ENCODE results near the gene TPPP2.

TPPP2 gene

GRCh38 chr14:21059842-21060613 lies 30.0 kb downstream of the TPPP2 start:
- no peak for DNase-seq

DNA sequence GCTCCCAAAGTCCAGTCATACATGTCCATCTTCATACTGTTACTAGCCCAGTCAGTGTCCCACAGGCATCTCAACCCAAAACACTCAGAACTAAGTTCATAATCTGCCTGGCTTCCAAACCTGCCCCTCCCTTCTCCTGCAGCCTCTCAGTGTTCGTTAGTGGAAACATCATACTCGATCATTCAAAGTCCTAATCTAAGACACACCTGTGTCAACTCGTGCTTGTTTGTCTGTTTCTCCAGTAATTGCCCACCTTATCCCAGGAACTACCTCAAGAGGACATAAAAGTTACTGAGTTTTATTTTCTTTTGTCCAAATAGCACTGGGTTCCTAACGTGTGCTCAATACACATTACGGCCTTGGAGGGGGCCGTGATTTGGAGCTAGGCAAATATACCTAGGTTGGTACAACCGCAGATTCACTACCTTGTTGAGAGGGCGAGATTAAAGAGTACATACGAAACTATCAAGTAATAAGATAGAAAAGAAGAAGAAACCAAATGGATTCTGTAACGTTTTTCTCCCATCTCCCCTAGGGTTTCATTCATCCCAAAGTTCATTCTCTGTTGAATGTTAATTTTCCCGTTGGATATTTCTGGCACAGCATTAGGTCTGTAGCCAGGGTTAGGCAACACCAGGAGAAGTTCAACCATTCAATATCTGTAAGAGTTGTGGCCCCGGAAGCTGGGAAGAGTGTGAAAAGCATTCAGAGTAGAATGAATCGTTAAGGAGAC lies 30.8 kb downstream of the TPPP2 start:
- no peak for DNase-seq

GRCh38 chr14:21061347-21061668 lies 31.3 kb downstream of the TPPP2 start:
- DNase-seq = no peak

- DNase-seq = no peak
These were observed 33.5 kb downstream of the TPPP2 start for GRCh38 chr14:21063479-21063878.

DNA sequence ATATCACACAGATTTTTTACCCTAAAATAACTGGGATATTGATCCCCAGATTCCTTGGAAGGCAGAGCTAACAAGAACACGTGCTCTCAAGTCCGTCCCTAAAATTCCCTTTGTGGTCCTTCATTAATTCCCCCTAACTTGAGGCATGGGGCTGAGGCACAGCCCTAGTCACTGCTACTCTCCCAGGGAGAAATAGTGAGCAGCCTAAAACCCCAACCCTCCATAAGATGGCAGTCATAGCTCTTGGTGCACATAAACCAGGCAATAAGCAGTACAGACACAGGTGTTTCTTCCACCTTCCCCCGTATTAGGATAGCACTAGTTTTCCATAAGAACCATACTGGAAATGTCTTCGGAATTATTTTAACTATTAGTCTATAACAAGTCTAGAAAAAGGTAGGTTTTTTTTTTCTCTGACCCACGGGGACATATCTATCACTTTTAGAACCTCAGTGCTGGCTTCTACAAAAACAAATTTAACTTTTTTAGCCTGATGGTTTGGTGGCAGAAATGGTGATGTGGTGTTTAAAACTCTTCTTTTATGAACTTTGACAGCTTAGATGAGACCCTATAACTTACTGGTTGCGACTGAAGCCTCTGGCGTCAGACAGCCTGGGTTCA lies 37.0 kb downstream of the TPPP2 start:
- peak; percentile 37 to 49 for DNase-seq

DNA sequence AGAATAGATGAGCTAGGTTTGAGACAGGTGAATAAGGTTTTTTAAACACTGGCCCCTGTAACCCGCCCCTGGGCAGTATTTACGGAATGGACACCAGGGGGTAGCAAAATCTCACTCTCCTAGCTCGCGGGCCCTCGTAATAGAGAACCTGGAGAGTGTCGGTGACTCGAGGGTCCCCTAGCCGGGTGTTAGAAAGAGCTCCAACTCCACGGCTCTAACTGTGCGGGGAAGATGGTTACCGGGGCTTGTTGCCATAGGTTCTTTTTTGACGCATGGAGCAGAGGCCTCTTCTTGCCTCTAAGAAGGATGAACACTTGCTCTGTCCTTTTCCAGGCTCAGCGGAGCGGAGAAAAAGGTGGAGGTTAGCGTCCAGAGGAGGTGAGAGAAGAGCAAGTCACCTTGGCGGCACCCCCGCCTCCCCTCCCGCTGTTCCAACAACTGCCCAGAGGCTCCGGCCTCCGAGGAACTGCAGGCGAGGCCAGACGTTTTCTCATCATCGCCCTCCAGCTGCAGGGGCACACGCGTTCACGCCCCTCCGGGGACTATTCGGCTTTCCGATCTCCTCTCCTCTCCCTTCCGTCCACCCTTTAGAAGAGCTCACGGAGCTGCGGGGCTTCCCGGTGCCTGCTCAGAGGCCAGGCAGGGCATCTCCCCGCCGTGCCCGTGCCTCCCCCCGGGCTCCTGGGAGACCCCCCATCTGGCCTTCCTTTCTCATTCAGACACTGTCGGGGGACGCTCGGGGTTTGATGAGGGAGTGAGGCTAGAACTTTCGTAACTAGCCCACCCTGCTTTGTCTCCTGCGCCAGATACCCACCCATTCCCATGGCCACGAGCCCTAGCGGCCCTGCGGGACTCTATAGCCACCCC lies 38.7 kb downstream of the TPPP2 start:
- peak; percentile 70 to 76 for DNase-seq

- no peak for DNase-seq
These were observed 39.5 kb downstream of the TPPP2 start for GRCh38 chr14:21069388-21070082.

GRCh38 chr14:21070083-21070609 lies 40.1 kb downstream of the TPPP2 start, which contains the start of gene ARHGEF40:
ARHGEF40 (plus strand) TSS chr14:21070304; CDS start chr14:21070397, 93 bp downstream.
- DNase-seq = no peak

- peak; percentile 68 to 71 for DNase-seq
These were observed 40.7 kb downstream of the TPPP2 start for GRCh38 chr14:21070610-21071224.

- DNase-seq = peak; percentile 96 to 97
These were observed 41.4 kb downstream of the TPPP2 start for GRCh38 chr14:21071225-21072030.

DNA sequence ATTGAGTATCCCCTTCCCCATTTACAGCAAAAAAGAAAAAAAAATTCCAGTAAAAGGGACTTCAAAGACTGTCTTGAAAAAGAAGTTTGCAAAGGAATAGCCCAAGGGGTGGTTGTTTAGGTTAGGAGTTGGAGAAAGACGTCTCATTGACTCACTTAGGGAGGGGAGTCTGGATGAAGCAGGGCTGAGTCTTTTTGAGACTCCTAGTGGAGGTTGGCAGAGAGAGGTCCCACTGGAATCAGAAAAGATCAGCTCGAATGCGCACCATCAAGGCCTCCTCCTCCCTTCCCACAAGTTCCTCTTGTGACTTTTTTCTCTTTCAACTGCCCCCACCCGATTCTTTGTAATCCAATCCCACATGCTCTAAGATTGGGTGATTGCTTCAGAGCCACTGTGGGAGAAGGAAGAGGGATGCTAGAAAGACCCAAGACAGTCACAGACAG lies 42.0 kb downstream of the TPPP2 start:
- DNase-seq = peak; percentile 93 to 94

DNA sequence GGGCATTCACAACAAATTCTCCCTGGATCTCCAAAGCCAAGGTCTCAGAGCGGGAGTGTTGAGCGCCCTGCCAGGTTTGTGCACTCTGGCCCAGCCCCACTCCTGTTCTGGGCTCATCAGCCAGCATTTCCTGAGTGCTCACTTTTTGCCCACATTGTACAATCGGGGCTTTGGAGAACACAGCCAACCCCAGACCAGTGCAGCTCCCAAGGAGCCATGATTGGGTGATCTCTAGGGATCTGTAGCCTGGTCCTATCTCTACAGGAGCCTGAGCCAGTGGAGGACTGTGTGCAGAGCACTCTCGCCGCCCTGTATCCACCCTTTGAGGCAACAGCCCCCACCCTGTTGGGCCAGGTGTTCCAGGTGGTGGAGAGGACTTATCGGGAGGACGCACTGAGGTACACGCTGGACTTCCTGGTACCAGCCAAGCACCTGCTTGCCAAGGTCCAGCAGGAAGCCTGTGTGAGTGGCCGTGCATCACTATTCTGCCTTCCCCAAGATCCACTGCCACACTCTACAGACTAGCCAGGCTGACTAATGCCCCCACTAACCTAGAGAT lies 42.8 kb downstream of the TPPP2 start:
- DNase-seq = no peak

DNA sequence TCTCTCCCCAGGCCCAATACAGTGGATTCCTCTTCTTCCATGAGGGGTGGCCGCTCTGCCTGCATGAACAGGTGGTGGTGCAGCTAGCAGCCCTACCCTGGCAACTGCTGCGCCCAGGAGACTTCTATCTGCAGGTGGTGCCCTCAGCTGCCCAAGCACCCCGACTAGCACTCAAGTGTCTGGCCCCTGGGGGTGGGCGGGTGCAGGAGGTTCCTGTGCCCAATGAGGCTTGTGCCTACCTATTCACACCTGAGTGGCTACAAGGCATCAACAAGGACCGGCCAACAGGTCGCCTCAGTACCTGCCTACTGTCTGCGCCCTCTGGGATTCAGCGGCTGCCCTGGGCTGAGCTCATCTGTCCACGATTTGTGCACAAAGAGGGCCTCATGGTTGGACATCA lies 43.9 kb downstream of the TPPP2 start:
- no peak for DNase-seq

DNA sequence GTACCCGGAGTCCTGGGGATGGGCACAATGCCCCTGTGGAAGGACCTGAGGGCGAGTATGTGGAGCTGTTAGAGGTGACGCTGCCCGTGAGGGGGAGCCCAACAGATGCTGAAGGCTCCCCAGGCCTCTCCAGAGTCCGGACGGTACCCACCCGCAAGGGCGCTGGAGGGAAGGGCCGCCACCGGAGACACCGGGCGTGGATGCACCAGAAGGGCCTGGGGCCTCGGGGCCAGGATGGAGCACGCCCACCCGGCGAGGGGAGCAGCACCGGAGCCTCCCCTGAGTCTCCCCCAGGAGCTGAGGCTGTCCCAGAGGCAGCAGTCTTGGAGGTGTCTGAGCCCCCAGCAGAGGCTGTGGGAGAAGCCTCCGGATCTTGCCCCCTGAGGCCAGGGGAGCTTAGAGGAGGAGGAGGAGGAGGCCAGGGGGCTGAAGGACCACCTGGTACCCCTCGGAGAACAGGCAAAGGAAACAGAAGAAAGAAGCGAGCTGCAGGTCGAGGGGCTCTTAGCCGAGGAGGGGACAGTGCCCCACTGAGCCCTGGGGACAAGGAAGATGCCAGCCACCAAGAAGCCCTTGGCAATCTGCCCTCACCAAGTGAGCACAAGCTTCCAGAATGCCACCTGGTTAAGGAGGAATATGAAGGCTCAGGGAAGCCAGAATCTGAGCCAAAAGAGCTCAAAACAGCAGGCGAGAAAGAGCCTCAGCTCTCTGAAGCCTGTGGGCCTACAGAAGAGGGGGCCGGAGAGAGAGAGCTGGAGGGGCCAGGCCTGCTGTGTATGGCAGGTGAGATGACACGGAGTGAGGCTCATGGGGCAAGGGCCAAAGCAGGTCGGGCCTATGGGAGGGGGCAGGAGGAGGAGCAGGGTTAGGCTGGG lies 44.6 kb downstream of the TPPP2 start:
- DNase-seq = no peak

GRCh38 chr14:21075719-21076437 lies 45.9 kb downstream of the TPPP2 start:
- no peak for DNase-seq

DNA sequence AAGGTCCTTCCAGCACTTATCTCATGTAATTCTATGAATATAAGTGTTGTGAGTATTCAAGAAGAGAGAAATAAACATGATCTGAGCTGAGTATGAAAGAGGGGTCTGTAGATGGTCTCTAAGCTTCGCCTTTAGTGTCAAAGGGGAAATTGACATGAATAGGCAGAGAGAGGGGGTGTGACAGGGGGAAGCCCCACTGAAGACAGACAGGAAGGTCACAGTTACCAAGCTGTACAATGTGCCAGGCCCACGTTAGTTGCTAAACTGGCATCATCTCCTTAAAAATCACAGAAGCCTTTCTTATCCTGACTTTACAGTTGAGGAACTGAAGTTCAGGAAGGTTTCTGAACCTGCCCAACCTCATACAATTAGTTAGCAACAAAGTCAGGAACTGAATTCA lies 47.7 kb downstream of the TPPP2 start:
- no peak for DNase-seq

GRCh38 chr14:21078287-21078686 lies 48.3 kb downstream of the TPPP2 start:
- no peak for DNase-seq

DNA sequence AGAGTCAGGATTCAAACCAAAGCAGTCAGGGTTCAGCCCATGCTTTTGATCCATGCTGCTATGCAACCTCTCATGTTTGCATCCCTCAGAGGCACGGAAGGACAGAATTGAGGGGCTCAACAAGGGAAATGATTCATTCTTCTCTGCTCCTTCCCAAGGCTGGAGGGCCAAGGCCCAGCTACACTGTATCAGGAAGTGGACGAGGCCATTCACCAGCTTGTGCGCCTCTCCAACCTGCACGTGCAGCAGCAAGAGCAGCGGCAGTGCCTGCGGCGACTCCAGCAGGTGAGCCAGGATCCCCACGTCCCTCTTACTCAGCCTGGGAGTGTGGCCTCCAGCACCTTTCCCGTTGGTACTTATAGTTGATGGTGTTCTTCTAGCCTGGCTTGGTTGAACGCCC lies 48.7 kb downstream of the TPPP2 start:
- no peak for DNase-seq
